Activated CD4-positive, CD25-positive, alpha-beta regulatory T cell (primary cell): ENCODE measurements around the gene PPP1R12B.
"Not testable (repeated sequence)": the region's sequence is repeated elsewhere in the genome, so short reads cannot be mapped to it uniquely, and the experiment has no call there.

Source experiments
- DNase-seq, 4 experiments: peaks; one replicate each; lab custom pipeline; 2025; lab: John Stamatoyannopoulos, UW

PPP1R12B gene

GRCh38 chr1:202584707-202585589 lies 236.4 kb downstream of the PPP1R12B start:
- no peak for DNase-seq

GRCh38 chr1:202585590-202585933 lies 237.1 kb downstream of the PPP1R12B start:
- DNase-seq: no peak

- no peak for DNase-seq
Measured at GRCh38 chr1:202586018-202586821, 237.7 kb downstream of the PPP1R12B start.

GRCh38 chr1:202586871-202587270 lies 238.4 kb downstream of the PPP1R12B start:
- no peak for DNase-seq

GRCh38 chr1:202587859-202588485 lies 239.5 kb downstream of the PPP1R12B start:
- no peak for DNase-seq

- no peak for DNase-seq
Measured at GRCh38 chr1:202588503-202589189, 240.1 kb downstream of the PPP1R12B start.

GRCh38 chr1:202589190-202589930 lies 240.9 kb downstream of the PPP1R12B start:
- no peak for DNase-seq

- DNase-seq: no peak
Measured at GRCh38 chr1:202590126-202590525, 241.6 kb downstream of the PPP1R12B start.

GRCh38 chr1:202590975-202591411 lies 242.5 kb downstream of the PPP1R12B start:
- DNase-seq: no peak

GRCh38 chr1:202591515-202591914 lies 243.0 kb downstream of the PPP1R12B start:
- DNase-seq: no peak

- DNase-seq: no peak
Measured at GRCh38 chr1:202592146-202592545, 243.6 kb downstream of the PPP1R12B start.

- no peak for DNase-seq
Measured at GRCh38 chr1:202593845-202594244, 245.3 kb downstream of the PPP1R12B start.

GRCh38 chr1:202596638-202597037 lies 248.1 kb downstream of the PPP1R12B start:
- no peak for DNase-seq

- DNase-seq: no peak
Measured at GRCh38 chr1:202597090-202597761, 248.7 kb downstream of the PPP1R12B start.

GRCh38 chr1:202599669-202600431 lies 251.4 kb downstream of the PPP1R12B start:
- no peak for DNase-seq

GRCh38 chr1:202600432-202601041 lies 252.0 kb downstream of the PPP1R12B start:
- no peak for DNase-seq

- no peak for DNase-seq
Measured at GRCh38 chr1:202603435-202603834, 254.9 kb downstream of the PPP1R12B start.

- no peak for DNase-seq
Measured at GRCh38 chr1:202605515-202605914, 257.0 kb downstream of the PPP1R12B start.

- not testable (repeated sequence) for DNase-seq
Measured at GRCh38 chr1:202612036-202612435, 263.5 kb downstream of the PPP1R12B start.
